SK-N-MC (cell line): ENCODE data around the gene TBC1D22A.

Experiments
- DNase-seq: peaks from one replicate; pipeline ENCODE4 v3.0.0-alpha.2; 2011; ENCODE audit warnings: low read depth, low spot score
- H3K27ac ChIP-seq: fragments of 200-600 bp; sonication (generic); 2 replicates; pipeline ENCODE4 v1.5.1; 2016; ENCODE audit warnings: mixed run types
- H3K36me3 ChIP-seq: fragments of 200-600 bp; sonication (generic); 2 replicates; pipeline ENCODE4 v1.6.1; 2017; ENCODE audit warnings: antibody characterized with exemption, low read length, mixed read lengths; ENCODE audit not compliant: insufficient read depth
- H3K4me3 ChIP-seq: fragments of 200-600 bp; sonication (generic); 2 replicates; pipeline ENCODE4 v1.5.1; 2016
- H3K9ac ChIP-seq: fragments of 200-600 bp; sonication (generic); 2 replicates; pipeline ENCODE4 v1.8.0; 2017; ENCODE audit warnings: mixed run types, mixed read lengths; ENCODE audit not compliant: insufficient read length
- H3K9me3 ChIP-seq: fragments of 200-600 bp; sonication (generic); 2 replicates; pipeline ENCODE4 v1.6.1; 2017; ENCODE audit warnings: low read depth, mild to moderate bottlenecking, antibody characterized with exemption, low read length, moderate library complexity, mixed read lengths
- EZH2 ChIP-seq: fragments of 200-600 bp; sonication (generic); IDR thresholded peaks from one replicate; pipeline ENCODE4 v1.6.1; 2017; ENCODE audit warnings: antibody characterized with exemption
- FOXP2 ChIP-seq: optimal IDR thresholded peaks from 2 replicates; pipeline ENCODE3; 2011; ENCODE audit warnings: mild to moderate bottlenecking, moderate library complexity; ENCODE audit not compliant: insufficient read depth; ENCODE audit errors: extremely low read length, control extremely low read depth
- POLR2AphosphoS5 ChIP-seq: IDR thresholded peaks from 2 replicates; pipeline ENCODE4 v1.6.1; 2012; ENCODE audit warnings: mild to moderate bottlenecking, low read depth, low read length, borderline replicate concordance

Gene TBC1D22A

DNA sequence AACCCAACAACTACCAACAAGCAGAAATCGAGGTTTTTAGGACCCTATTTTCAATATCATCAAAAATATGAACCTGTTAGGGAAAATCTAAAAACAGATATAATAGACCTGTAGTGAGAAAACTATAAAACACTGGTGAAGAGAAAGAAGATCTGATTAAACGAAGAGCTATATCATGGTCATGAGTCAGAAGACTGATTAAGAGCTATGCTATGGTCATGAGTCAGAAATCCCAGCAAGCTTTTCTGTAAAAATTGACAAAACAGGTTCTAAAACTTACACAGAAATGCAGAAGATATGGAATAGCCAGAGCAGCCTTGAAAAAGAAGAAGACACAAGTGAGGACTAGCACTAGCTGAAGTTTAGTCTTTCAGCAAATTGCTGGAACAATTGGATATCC is 345.0 kb downstream of the TBC1D22A start:
- Histone ChIP-seq H3K27ac (no peak overlapping the region), H3K4me3 (no peak overlapping the region), H3K9ac (no peak overlapping the region), H3K36me3 (no peaks in the 10 kb centered on the region), H3K9me3 (no peaks in the 10 kb centered on the region)
- no peak for DNase-seq
- TF ChIP-seq POLR2AphosphoS5 (no peak), EZH2 (no peak), FOXP2 (no peak)

DNA sequence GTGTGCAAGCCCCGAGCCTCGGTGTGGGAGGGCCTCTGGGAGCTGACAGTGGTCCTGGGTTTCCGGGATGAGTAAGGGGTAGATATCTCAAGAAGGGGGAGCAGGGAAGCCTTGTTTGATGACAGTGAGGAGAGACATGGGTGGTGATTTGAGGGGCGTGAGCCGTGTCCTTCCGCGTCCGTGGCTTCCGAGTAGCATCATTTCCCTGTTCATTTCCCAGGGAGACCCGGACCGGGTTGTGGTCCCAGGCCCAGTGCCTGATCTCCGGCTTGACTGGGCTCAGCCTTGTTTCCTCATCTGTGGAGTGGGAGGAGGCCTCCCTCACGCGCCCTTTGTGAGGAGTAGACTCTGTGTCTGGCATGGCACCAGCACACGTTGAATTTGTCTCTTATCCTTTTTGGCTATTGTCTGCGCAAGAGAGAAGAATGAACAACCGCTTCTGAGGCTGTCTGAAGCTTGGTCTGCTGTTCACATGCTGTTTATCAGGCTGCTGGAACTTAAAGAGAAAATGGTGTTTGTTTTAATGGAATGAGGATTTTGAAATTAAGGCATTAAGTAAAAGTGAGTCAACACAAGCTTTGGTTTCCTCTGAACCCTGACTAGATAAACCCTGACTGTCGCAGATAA is 348.5 kb downstream of the TBC1D22A start:
- Histone ChIP-seq H3K36me3 (no peaks in the 10 kb centered on the region), H3K27ac (no peak overlapping the region), H3K4me3 (no peak overlapping the region), H3K9ac (no peak overlapping the region), H3K9me3 (no peaks in the 10 kb centered on the region)
- no peak for TF ChIP-seq POLR2AphosphoS5
- TF ChIP-seq FOXP2, result no peak
- no peak for TF ChIP-seq EZH2
- no peak for DNase-seq

DNA sequence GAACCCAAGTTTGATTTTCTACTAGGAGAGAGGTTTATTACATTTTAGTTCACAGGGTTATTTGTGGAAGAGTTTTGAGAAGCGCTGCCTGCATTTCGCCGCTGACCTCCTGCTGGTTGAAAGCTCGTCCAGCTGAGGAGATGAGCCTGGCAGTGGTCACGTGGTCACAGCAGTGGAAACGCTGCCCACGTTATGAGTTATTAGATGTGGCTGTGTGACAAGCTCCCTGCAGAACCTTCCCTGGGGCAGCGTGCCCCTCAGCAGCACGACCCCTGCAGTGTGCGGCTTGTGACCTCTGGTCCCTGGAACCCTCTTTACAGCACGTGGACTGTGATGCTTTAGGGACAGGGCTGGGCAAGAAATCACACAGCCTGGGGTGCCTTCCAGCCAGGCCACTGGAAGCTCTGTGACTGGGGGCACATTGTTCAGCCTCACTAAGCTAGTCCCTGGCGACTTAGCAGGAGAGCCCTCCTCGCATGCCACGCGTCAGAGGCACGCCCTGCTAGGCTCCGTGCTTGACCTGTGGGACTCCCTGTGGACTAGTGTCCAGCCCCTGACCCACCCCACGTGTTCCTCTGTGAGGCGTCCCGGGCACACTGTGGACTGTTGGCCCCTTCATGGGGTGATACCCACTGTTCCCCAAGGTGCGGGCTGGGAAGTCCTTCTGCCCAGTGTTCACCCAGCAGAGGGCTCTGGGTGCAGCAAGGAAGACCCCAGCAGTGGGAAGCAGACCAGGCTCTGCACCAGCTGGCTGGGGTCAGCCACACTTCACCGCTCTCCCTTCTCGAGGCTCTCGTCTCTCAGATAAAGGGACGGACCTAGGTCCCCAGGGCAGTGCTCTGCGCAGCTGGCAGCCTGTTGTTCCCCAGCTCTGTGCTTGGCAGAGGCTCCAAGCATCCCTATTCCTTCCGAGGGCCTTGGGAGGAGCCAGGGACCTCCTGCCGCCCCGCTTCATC is 349.5 kb downstream of the TBC1D22A start:
- Histone ChIP-seq H3K36me3 (no peaks in the 10 kb centered on the region), H3K9me3 (no peaks in the 10 kb centered on the region), H3K9ac (no peak overlapping the region), H3K27ac (no peak overlapping the region), H3K4me3 (no peak overlapping the region)
- DNase-seq, result no peak
- TF ChIP-seq FOXP2 (no peak), EZH2 (no peak)

DNA sequence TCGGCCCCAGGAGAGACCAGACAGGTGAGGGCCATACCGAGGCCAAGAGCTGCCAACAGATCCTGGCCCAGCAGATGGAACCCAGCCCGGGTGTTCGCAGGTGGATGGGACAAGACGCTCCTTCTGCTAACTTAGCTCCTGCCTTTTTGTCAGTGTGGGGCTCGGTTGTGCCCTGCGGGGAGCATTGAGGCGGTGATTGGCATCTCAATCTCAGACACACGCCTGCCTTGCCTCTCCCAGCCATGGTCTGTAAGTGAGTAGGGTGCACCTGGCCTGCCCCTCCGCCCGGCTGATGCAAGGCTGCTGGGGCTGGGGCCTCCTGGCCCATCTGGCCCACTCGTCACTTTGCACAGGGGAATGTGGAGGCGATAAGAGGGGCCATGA is 350.1 kb downstream of the TBC1D22A start:
- Histone ChIP-seq H3K36me3 (no peaks in the 10 kb centered on the region), H3K9ac (no peak overlapping the region), H3K27ac (no peak overlapping the region), H3K9me3 (no peaks in the 10 kb centered on the region), H3K4me3 (no peak overlapping the region)
- no peak for DNase-seq
- TF ChIP-seq EZH2 (no peak), POLR2AphosphoS5 (no peak)

DNA sequence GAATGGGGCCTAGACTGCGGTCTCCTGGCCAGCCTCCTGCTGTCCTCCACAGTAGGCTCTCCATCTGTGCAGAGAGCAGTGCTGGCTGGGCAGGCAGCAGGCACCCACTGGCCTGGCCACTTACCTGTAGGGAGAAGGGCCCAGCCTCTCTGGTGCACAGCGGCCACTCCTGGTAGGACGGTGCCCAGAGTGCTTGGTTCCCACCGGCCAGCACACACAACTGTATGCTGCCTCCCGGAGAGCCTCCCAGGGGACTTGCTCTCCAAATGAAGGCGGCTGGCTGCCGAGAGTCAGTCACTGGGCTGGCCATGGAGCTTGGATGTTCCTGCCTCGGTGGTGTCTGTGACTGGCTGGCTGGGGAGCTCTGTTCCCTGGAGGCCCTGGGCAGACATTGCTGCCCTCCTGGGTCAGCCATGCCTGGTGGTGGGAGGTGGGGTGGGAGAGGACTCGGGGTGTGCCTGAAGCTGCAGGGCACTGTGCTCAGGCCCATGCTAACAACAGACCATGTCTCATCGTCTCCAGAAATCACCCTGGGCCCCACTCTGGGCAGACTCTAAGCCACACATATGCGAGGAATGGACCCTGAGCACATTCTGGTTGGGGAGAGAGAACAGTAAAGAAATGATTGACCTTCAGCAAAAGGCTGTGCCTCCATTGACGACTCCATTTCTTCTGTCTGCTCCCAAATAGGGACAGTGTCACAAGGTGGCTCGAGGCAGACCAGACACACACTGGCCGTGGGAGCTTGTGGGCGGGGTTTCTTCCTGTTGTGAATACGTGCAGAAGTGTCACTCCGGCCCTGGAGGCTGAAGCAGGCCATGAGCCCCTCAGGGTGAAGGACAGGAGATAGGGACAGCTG is 350.8 kb downstream of the TBC1D22A start:
- Histone ChIP-seq H3K9ac (no peak overlapping the region), H3K4me3 (no peak overlapping the region), H3K27ac (no peak overlapping the region), H3K36me3 (no peaks in the 10 kb centered on the region), H3K9me3 (no peaks in the 10 kb centered on the region)
- TF ChIP-seq EZH2, result no peak
- TF ChIP-seq FOXP2, result no peak
- DNase-seq, result no peak

DNA sequence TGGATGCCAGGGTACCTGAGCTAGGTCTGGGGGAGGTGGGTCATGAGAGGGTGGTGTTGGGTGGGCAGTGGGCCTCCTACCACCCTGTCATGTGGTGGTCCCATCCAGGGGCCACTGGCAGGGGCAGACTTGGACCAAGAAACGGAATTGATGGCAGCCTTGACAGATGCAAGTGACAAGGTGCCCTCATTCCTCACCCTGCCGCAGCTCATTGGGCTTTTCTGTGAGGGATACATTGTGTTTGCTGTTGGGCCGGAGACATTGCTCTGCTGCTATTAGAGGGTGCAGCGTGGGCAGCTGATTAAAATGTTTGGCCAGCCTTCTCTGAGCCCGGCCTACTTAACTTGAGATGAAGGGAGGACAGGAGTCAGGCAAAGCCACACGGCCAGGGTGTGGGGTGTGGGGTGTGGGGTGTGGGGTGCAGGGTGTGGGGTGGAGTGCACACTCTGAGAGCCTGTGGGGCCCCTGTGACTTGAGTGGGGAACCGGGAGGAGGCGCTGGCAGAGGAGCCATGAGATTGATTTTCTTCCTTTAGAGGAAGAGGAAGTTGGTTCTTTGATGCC is 351.5 kb downstream of the TBC1D22A start:
- DNase-seq, result no peak
- no peak overlapping the region for H3K27ac ChIP-seq
- no peaks in the 10 kb centered on the region for H3K9me3 ChIP-seq
- no peaks in the 10 kb centered on the region for H3K36me3 ChIP-seq
- H3K4me3 ChIP-seq, result no peak overlapping the region
- TF ChIP-seq POLR2AphosphoS5, result no peak
- TF ChIP-seq EZH2, result no peak
- TF ChIP-seq FOXP2, result no peak
- no peak overlapping the region for H3K9ac ChIP-seq

DNA sequence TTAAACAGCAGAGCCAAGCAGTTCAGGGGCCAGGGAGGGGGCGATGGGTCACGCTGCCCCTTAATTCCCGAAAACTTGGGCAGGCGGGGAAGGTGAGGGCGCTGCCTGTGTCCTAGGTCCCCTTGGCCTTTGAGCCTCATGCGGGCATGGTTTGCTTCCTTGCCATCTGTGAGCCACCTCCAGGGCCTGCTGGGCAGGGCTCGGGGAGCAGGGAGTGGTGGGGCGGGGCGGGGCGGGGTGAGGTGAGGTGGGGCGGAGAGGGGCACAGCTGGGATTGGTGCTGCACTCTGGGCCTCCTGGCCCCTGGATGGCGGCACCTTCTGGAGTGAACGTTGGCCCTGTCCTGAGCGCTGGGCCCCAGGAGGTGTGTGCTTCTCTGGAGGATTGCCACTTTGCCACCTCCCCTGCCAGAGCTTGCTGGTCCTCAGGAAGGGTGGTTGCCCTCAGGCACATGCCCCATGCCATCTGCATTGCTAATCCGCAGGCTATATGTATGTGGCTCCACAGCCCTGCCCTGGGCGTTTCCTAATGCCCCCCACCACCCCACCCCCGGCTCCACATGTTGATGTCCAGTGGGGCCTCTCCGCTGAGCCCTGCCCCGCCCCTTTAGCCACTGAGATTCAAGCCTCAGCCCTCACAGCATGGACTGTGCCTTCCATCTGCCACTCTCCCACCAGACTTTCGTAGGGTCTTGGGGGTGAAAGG is 352.5 kb downstream of the TBC1D22A start:
- Histone ChIP-seq H3K36me3 (no peaks in the 10 kb centered on the region), H3K9ac (no peak overlapping the region), H3K4me3 (no peak overlapping the region), H3K27ac (no peak overlapping the region), H3K9me3 (no peaks in the 10 kb centered on the region)
- no peak for TF ChIP-seq EZH2
- no peak for TF ChIP-seq FOXP2
- no peak for TF ChIP-seq POLR2AphosphoS5
- DNase-seq, result no peak

DNA sequence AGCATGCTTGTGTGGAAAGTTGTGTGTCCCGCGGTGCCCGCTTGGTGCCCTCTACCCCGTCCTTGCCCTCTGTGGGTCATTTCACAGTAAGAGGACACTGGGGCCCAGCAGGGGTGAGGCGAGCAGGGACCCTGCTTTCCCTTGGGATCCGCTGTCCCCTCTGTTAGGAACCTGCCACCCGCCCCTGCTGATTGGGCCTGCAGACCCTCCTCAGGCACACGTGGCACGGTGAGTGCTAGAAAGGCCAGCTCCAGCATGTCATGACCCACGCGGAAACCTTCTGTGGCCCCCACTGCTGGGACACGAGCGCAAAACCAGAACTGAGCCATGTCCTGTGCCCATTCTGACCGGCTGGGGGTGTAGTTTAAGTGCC is 353.1 kb downstream of the TBC1D22A start:
- Histone ChIP-seq H3K9me3 (no peaks in the 10 kb centered on the region), H3K4me3 (no peak overlapping the region), H3K36me3 (no peaks in the 10 kb centered on the region), H3K9ac (no peak overlapping the region), H3K27ac (no peak overlapping the region)
- no peak for DNase-seq
- TF ChIP-seq EZH2 (no peak), FOXP2 (no peak), POLR2AphosphoS5 (no peak)
